ENCODE results near the gene CD48. TPM values are rescaled to one million over a fixed set of nuclear protein-coding genes. Genes with fewer than 3 reads are reported as not detected.

Gene CD48
- total RNA-seq, 6 experiments from 2014 or later, result not detected

DNA sequence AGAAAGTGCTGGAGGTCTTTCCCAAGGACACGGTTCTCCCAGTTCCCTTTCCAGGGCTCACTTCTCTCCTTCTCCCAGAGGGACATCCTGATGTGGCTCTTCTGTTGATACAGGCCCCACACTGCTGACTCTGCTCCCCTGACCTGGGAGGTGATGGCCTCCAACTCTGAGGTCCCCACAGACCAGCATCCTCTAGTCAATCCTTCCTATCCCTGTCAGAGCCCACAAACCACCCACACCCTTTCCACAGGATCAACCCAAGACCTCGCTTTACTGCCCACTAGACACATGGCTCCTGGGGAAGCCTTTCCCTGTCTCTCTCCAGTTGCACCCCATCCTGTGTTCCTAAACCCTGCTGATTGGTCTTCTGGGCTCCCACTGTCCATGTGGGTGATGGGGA, 39.0 kb upstream of the CD48 start:
- Mint-ChIP-seq H3K9me3 (no peaks in the 10 kb centered on the region), H3K27ac (no peak overlapping the region), H3K36me3 (ENCODE audit: low read depth) (no peaks in the 10 kb centered on the region), H3K4me1 (ENCODE audit: low read depth) (peaks cover 18% of the 10 kb centered on the region), H3K4me3 (no peak overlapping the region), H3K27me3 (ENCODE audit: insufficient read depth) (peaks cover 12% of the 10 kb centered on the region)
- no peak for DNase-seq
- TF ChIP-seq, protein P1, sequence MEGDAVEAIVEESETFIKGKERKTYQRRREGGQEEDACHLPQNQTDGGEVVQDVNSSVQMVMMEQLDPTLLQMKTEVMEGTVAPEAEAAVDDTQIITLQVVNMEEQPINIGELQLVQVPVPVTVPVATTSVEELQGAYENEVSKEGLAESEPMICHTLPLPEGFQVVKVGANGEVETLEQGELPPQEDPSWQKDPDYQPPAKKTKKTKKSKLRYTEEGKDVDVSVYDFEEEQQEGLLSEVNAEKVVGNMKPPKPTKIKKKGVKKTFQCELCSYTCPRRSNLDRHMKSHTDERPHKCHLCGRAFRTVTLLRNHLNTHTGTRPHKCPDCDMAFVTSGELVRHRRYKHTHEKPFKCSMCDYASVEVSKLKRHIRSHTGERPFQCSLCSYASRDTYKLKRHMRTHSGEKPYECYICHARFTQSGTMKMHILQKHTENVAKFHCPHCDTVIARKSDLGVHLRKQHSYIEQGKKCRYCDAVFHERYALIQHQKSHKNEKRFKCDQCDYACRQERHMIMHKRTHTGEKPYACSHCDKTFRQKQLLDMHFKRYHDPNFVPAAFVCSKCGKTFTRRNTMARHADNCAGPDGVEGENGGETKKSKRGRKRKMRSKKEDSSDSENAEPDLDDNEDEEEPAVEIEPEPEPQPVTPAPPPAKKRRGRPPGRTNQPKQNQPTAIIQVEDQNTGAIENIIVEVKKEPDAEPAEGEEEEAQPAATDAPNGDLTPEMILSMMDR (IDR thresholded peaks at IDR 0.05), result no peak

DNA sequence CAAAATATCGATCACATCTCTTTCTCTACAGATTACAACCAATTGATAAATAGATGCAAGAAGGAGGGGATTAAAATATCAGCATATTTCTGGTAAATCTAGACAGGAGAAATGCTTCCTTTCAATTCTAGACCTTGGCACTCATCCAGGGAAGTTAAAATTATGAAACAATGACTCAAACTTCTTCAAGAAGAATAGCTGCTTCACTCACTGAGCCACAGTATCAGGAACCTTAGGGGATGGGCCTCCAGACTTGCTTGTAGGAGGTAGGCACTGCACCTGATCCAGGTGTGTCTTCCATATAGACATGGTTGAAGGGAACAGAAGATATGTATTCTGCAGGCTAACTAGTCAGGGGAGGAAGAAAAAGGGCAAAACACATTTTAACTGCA, 37.3 kb upstream of the CD48 start:
- Mint-ChIP-seq H3K27ac (no peak overlapping the region), H3K4me1 (ENCODE audit: low read depth) (peaks cover 18% of the 10 kb centered on the region), H3K36me3 (ENCODE audit: low read depth) (no peaks in the 10 kb centered on the region), H3K9me3 (no peaks in the 10 kb centered on the region), H3K27me3 (ENCODE audit: insufficient read depth) (peaks cover 12% of the 10 kb centered on the region), H3K4me3 (no peak overlapping the region; the same call in 1 of the 2 replicates)
- TF ChIP-seq, protein P1 (IDR thresholded peaks at IDR 0.05), result no peak
- no peak for DNase-seq

DNA sequence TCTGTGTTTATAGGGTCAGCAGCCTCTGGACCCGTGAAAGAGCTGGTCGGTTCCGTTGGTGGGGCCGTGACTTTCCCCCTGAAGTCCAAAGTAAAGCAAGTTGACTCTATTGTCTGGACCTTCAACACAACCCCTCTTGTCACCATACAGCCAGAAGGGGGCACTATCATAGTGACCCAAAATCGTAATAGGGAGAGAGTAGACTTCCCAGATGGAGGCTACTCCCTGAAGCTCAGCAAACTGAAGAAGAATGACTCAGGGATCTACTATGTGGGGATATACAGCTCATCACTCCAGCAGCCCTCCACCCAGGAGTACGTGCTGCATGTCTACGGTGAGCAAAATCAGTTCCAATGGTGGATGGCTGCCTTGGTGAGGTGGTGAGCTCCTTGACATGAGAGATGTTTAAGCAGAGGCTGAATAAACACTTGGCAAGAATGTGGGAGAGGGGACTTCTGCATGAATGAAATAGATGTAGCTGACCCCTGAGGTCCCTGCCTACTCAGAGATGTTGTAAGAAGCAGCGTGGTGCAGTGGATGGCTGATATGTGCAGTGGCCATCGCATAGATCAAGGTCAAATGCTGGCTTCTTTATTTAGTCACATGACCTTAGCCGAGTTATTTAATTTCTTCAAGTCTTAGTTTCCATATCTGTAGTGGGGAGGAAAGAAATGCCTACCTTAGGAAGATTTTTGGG, 36.7 kb upstream of the CD48 start:
- H3K36me3 Mint-ChIP-seq (ENCODE audit: low read depth), result no peaks in the 10 kb centered on the region
- H3K27ac Mint-ChIP-seq, result no peak overlapping the region
- TF ChIP-seq, protein P1 (IDR thresholded peaks at IDR 0.05), result peak; percentile 54
- peak; percentile 22 for DNase-seq
- peaks cover 12% of the 10 kb centered on the region for H3K27me3 Mint-ChIP-seq (ENCODE audit: insufficient read depth)
- H3K9me3 Mint-ChIP-seq, result no peaks in the 10 kb centered on the region
- H3K4me1 Mint-ChIP-seq (ENCODE audit: low read depth), result peaks cover 18% of the 10 kb centered on the region
- no peak overlapping the region; the same call in 1 of the 2 replicates for H3K4me3 Mint-ChIP-seq

DNA sequence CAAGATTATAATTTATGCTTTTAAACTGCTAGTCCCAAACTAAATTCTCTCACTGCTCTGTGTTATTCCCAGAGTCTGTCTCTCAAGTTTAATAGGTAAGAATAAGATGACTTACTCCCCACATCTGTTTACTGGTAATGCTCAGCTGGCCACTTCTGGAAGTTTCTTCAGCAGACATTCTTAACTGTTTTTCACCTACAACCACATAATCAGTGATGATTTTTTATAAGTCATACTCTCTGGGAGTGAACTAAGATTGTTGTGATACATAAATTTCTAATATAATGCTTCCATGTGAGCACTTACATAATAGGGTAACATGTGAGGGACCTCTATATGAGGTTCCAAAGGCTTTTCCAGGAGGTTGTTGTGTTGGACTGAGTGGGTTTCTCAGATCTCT, 36.1 kb upstream of the CD48 start:
- no peak overlapping the region for H3K27ac Mint-ChIP-seq
- no peak overlapping the region for H3K4me3 Mint-ChIP-seq
- no peak for DNase-seq
- H3K27me3 Mint-ChIP-seq (ENCODE audit: insufficient read depth), result peaks cover 12% of the 10 kb centered on the region
- H3K4me1 Mint-ChIP-seq (ENCODE audit: low read depth), result peaks cover 18% of the 10 kb centered on the region
- TF ChIP-seq, protein P1 (IDR thresholded peaks at IDR 0.05), result no peak
- no peaks in the 10 kb centered on the region for H3K36me3 Mint-ChIP-seq (ENCODE audit: low read depth)
- no peaks in the 10 kb centered on the region for H3K9me3 Mint-ChIP-seq

DNA sequence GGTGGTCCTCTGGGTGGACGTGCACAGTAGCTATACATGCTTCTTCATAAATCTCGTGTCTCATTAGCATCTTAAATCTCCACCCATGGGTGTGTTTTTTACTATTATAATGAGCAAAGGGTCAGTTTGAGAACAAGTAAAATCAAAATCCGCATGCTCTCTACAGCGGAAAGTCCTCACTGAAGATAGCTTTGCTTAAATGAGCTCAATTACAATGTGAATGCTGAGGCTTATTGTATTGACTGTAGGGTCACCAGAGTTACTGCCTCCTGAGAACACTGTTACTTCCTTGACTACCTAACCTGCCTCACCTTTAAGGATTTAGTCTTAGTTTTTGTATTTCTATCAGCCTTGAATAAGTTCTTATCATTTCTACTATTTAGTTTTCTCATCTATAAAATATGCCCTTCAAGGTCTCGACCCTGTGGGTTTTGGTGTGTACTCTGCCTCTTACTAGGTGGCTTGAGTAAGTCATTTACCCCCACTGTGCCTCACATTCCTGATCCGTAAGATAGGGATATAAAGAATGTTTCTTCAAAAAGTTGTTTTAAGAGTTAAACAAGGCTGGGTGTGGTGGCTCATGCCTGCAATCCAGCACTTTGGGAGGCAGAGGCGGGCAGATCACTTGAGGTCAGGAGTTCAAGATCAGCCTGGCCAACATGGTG, 35.3 kb upstream of the CD48 start:
- TF ChIP-seq, protein P1 (IDR thresholded peaks at IDR 0.05), result no peak
- Mint-ChIP-seq H3K27me3 (ENCODE audit: insufficient read depth) (peaks cover 18% of the 10 kb centered on the region), H3K4me3 (no peak overlapping the region), H3K27ac (no peak overlapping the region), H3K36me3 (ENCODE audit: low read depth) (no peaks in the 10 kb centered on the region), H3K4me1 (ENCODE audit: low read depth) (peaks cover 18% of the 10 kb centered on the region), H3K9me3 (no peaks in the 10 kb centered on the region)
- DNase-seq, result no peak

All from HFFc6 (cell line).